Stimulated activated CD8-positive, alpha-beta memory T cell treated with anti-CD3 and anti-CD28 coated beads, Interleukin-4, amount 100 ng/mL, for 1 hour (primary cell): ENCODE data around the gene ARPIN.
"Not testable (repeated sequence)": the region's sequence is repeated elsewhere in the genome, so short reads cannot be mapped to it uniquely, and the experiment has no call there.

Experiments
- DNase-seq, 2 donors: peaks; one replicate each; pipeline ENCODE4 v3.0.0-alpha.2; 2020; ENCODE audit warnings: low read depth in 2 of 2, low spot score in 1 of 2

The ARPIN gene

DNA sequence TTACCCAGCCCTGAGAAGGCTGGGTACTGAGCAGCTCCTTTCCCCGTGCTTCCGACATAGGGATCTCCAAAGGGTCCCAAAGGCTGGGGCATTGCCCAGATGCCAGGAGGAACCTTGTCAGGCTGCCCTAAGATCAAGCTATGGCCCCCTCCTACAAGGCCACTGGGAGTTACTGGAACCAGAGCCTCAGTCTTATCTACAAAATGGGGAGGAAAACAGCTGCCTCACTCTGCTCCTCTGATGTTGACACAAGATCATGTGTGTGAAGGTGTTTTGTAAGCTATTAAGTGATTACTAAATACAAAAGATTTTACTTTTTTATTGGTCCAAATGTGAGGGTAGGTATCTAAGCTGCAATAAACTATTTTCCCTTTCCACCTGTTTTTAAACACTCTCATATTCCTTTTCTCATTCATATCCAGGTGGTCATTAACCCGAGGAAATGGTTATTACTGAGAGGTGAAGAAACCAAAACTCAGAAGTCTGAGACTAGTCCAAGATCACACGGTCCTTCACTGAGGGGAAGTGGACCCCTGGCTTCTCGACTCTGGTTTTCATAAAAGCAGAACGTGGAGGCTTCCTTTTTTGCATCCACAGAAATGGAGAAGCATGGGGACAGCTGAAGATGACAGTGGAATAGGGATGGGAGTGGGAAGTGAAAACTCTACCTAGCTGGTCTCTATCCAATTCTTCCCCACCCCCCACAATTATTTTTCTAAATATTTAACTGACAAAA lies 1.7 kb downstream of the ARPIN start:
- no peak for DNase-seq

- no peak for DNase-seq
Observed at GRCh38 chr15:89909611-89910010, 3.1 kb downstream of the ARPIN start.

DNA sequence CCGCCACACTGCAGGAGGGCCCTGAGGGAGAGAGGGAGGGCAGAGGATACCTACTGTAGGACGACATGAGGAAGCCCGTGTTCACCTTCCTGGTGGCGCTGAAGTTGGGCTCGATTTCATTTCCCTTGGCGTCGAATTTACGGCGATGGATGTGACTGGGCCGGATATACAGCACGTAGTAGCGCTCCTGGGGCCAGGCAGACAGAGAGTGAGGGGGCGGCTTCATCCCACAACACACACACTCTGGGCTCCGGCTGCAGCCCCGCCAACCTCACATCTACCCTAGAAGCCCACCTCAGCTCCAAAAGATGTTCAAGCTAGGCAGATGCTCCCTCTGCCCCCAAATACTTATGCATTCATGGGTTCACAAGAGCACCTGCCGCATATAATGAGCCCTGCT lies 4.5 kb downstream of the ARPIN start:
- no peak for DNase-seq

GRCh38 chr15:89907289-89907688 lies 5.5 kb downstream of the ARPIN start:
- no peak for DNase-seq

- DNase-seq = no peak
Observed at GRCh38 chr15:89905846-89906378, 6.8 kb downstream of the ARPIN start.

DNA sequence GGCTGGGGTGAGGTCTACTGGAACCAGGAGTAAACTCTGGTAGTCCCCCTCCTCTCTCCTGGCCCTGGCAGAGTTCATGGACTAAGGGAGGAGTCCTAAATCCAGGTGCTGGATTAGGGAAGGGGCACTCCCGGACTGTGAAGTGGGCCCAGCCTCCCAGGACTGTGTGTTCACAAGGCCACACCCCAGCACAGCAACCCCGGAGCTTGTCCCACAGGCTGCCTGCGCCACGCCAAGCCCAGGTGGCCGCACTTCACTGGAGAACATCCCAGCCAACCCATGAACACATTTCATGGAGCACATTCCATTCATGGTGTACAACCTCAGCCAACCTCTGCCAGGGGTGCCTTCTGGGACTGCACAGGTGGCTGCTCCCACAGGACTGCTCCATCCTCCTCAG lies 8.2 kb downstream of the ARPIN start:
- no peak for DNase-seq

DNA sequence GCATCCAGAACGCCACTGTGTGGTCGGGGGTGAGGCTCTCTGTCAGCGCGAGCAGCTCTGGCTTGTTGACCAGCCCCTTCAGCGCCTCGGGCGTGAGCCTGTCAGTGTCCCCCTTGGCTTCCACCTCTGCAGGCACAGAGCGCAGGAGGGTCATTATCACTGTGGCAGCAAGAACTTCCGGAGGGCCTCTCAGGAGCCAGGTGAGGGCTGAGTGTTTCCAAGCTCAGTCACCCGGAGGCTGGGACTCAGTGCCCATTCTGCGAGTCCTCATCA lies 9.0 kb downstream of the ARPIN start:
- no peak for DNase-seq

DNA sequence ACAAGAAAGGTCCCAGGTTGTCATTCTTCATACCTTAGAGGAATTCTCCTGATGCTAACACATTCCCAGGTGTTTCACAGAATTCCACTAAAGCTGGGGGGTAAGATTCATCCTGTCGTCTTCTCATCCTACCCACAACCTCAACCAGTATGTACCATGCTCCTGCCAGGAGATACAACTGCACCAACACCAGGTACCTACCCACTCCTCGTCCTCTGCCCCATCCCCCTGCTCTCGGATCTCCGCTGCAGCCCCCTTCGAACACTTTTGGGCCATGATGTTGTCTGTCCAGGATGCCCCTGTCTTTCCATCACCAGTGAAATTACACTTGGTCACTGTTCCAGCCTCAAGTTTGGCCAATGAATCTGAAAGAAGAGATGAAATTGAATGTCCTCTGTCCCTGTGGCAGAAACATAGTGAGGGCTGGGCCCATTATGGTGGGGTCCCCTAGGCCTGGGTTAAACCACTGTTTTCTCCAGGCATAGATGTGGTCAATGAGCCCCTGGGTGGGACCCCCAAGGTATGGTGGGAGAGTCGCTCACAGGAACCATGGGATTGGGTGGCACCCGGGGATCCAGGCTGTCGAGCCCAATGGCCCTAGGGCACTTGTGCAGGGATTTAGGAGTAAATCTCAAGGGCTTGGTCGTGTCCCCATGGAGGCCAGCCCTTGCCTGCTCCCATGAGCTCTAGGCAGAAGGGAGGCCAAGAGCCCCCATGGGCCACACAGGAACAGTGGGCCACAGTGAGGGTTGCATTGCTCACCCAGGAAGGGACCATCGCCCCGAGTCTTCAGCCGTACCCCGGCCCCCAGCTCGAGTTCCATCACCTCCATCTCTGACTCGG lies 9.5 kb downstream of the ARPIN start:
- no peak for DNase-seq

DNA sequence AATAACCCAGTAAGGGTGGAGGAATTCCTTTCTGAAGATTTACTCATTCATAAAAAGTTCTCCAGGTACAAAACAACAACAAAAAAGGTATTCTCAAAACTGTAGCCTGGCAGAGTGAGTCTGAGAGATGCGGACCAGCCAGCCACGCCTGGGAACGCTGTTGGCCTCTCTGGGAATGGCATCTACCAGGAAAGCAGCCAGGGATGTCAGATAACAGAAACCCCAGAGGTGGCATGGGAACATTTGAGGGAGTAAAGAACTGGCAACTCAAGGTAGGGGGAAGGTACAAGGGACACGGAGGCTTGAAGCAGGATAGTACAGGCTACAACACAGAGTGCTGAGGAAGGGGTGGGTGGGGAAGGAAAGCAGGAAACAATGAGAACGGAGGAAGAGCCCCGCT lies 11.9 kb downstream of the ARPIN start:
- no peak for DNase-seq

DNA sequence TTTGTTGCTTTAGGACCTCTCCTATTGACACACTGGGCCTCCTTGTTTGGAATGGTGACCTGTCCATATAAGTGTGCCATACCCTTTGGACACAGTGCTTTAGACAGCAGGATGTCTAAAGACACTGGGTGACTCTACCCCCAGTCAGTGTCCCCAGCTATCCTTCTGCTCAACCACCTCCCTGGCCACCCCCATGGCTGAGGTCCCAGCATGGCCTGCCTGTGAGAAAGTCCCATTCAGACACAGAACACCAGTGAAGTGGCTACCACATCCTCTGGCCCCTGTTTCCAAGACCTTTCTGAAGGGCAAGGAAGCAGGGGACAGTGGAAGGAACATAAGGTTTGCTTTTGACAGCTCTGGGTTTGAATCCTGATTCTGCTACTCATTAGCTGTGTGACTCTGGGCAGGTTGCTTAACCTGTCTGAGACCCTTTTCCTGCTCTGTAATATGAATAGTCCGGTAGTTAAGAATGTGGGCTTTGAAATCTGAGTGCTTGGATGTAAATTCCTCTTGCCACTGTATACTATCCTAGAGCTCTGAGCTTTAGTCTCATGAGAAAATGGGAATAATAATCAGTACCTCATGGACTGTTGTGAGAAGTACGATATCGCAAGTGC lies 12.7 kb downstream of the ARPIN start:
- DNase-seq = no peak

GRCh38 chr15:89899295-89899945 lies 13.3 kb downstream of the ARPIN start:
- no peak for DNase-seq

- DNase-seq = no peak
Observed at GRCh38 chr15:89898614-89899294, 14.0 kb downstream of the ARPIN start.

DNA sequence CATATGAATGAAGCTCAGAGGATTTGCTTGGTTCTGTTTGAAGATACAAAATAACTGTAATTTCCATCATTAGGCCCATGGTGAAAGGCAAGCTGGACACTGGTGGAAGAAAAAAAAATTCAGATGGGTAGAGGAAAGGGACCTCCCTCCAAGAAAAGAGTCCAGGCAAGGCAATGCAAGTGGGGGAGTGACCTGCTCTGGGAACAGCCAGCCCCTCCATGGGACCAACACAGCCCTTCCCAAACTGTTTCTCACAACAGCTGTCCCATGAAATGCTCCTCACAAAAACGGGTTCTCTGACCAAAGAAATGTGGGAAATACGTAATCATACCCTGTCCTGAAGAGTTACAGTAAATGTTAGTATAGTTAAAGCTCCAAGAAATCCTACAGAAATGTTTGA lies 14.6 kb downstream of the ARPIN start:
- DNase-seq = no peak

DNA sequence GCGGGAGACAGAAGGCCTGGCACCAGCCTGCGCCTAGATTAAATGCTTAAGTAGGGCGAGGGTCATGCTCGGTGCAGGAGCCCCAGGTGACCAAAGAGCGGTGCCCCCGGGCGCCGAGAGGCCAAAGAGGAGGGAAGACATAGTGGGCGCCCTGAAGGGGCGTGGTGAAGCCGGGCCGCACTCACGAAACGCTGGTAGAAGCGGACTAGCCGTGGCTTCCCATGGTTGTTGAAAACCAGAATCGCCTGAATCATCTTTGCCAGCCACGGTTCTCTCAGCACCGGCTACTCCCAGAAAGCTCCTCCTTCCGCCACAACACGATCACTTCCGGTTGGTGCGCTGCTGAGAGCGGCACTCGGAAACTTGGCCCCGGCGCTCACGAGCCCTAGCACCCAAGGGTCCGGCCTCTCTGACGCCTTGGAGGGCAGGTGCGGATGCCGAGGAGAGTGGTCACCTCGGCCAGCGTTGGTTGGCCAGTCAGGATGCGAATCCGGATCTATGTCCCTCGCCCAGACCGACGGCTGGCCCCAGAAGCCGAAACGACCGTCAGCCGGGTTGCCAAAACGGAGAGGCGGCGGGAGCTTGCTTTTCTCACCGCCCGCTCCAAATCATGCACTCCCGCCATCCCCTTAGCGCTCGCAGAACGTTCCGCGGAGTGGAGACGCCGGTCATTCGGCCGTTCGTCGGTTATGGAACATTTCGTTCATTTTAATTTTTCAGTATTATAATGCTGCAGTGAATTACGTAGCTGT lies 18.9 kb downstream of the ARPIN start, which contains the start of gene AP3S2:
Gene AP3S2, minus strand, starts transcription at position 299 of the 752 bp plus-strand sequence. Its CDS starts 45 bp downstream, at position 254.
- peak; percentile 76 to 80 for DNase-seq

DNA sequence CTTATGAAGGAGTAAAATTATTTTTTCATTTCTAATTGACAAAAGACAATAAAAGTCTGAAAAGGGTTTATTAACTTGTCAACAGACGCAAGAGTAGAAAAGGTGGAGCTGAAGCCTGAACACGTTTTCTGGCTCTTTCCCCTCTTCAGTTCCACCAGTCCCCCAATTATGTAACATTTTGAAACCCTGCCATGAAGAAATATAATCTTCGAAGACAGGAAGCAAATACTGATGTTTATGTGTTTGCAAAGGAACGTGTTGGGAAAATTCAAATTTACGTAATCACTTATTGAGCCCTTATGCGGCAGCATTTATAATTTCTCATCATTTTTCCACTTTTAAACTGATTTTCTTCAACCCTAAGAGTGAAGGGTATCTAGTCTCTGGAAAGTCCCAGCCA lies 19.7 kb downstream of the ARPIN start:
- DNase-seq = no peak

DNA sequence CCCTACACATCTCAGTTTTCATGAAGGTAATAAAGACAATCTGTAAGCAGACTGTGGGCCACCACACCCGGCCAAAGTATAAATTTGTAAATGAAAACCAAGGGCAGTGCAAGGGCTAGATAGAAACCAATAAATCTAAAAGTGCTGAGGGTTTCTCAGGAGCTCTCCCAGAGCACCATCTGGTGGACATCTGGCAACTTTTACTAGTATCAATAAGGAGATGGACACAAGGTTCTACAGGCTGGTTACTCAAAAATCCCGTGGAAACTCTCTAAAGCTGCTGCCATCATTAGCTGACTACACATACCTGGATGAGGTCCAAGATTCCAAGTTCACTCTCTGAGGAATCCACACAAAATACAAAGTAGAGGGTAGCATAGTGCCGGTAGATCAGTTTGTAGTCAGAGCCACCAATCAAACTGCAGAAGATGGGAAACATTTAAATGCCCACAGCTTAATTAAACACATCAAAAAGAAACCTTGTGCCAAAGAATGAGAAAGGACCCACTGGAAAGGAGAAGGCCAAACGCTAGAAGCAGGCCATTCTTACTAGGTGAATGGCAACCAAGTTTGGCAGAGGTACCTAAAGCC lies 24.4 kb downstream of the ARPIN start:
- DNase-seq = no peak

GRCh38 chr15:89885611-89886010 lies 27.1 kb downstream of the ARPIN start:
- DNase-seq = no peak

- DNase-seq = not testable (repeated sequence)
Observed at GRCh38 chr15:89885179-89885578, 27.6 kb downstream of the ARPIN start.

DNA sequence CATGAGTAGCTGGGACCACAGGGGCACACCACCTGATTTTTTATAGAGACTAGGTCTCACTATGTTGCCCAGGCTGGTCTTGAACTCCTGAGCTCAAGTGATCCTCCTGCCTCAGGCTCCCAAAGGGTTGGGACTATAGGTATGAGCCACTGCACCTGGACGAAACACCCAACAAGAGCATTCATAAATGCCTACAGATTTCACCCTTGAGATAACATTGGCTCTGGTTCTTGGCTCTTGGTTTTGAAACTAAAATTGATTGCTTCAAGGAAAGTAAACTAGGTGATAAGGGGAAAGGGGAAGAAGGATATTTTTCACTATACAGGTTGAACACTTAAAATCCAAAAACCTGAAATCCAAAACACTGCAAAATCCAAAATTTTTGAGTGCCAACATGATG lies 29.2 kb downstream of the ARPIN start:
- no peak for DNase-seq

- no peak for DNase-seq
Observed at GRCh38 chr15:89880727-89881126, 32.0 kb downstream of the ARPIN start.
